ENCODE results near the gene GRK1.

The GRK1 gene

DNA sequence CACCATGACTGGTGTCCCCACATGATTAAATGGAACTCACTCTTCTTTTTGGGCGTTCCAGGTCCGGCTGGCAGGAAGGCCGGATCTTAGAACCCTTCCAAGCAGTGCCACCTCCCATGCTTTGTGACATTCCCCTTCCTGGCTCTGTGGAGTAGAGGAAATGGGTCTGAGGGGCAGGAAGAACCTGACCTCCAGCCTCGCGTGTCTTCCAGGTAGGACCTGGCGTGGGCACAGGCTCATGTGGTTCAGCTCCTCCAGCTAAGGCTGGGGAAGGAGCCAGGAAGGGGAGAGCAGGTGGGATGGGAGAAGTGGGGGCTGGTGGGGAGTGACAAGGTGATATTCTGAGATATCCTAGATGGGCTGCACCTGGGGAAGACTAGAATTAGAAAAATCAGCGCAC lies 94.1 kb downstream of the GRK1 start:
- TF ChIP-seq, protein P1, sequence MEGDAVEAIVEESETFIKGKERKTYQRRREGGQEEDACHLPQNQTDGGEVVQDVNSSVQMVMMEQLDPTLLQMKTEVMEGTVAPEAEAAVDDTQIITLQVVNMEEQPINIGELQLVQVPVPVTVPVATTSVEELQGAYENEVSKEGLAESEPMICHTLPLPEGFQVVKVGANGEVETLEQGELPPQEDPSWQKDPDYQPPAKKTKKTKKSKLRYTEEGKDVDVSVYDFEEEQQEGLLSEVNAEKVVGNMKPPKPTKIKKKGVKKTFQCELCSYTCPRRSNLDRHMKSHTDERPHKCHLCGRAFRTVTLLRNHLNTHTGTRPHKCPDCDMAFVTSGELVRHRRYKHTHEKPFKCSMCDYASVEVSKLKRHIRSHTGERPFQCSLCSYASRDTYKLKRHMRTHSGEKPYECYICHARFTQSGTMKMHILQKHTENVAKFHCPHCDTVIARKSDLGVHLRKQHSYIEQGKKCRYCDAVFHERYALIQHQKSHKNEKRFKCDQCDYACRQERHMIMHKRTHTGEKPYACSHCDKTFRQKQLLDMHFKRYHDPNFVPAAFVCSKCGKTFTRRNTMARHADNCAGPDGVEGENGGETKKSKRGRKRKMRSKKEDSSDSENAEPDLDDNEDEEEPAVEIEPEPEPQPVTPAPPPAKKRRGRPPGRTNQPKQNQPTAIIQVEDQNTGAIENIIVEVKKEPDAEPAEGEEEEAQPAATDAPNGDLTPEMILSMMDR (IDR thresholded peaks at IDR 0.05), result no peak

DNA sequence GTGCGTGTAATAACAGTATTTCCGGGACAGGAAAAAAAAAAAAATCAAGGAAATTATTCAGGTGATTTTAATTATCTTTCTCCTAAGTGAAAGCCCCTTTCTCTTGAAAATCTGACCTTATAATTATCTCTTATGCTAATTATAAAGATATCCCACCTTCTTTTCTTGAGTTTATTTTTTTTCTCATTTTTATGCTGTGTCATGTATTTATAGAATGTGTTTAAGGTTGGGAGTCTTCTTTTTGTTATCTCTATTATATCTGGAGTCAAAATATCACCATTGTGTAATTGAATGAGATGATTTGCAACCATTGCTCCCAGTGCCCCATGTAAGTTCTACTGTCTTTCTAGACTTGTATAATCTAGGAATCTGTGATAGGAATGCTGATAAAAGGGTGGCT lies 95.1 kb downstream of the GRK1 start:
- TF ChIP-seq, protein P1 (IDR thresholded peaks at IDR 0.05), result no peak

GRCh38 chr13:113762538-113762937 lies 95.5 kb downstream of the GRK1 start:
- TF ChIP-seq, protein P1 (IDR thresholded peaks at IDR 0.05), result no peak

DNA sequence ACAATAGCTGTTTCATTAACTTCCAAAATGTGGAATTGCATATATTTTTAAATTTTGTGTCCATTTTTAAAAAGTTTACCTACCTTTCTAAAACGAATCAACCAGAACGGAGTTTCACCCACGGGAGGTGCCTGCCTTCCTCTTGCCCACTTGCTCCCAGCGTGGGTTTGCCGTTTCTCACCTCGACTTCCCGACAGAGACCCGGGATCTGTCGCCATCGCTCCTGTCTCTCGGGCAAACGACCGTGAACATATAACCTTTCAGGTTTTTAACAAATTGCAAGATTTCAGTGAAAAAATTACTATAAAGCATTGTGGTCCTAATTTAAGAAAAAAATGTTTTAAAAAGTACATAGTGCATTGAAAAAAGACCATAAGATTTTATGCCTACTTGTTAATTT lies 96.2 kb downstream of the GRK1 start:
- TF ChIP-seq, protein P1 (IDR thresholded peaks at IDR 0.05), result no peak

DNA sequence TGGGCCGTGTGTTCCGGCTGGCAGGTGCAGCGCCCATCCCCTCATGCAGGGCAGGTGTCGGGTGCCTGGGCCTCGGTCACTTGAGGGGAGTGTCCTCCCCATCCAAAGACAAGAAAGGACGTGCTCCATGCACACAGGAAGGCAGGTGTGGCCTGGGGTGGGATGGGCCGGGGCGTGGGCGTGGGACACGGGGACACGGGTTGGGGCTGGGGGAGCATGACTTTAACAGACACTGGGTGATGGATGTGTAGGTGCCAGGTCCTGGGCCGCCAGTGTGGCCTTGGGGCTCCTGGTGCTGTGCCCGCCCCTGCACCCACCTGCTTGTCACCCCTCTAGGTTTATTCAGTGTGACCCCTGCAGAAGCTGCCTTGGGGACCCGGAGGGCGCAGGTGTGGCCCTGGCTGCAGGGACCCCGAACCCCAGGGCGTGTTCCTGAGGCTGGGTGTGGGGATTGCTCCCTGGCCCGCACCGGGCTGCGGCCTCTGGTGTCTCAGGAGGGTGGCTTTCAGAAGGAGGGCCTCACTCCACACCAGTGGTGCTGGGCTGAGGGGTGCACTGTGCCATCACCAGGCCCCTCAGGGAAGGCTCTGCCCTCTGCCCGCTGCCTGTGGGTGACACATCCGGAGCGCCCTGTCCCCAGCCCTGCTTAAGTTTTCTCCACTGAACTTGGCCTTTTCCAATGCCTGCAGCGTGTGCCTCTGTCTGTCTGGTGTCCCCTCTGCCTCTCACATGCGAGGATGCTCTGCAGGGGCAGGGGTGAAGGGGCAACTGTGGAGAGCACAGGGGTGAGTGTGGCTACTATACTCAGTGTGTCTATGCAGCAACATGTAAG lies 97.2 kb downstream of the GRK1 start:
- TF ChIP-seq, protein P1 (IDR thresholded peaks at IDR 0.05), result no peak

GRCh38 chr13:113764793-113765563 lies 98.0 kb downstream of the GRK1 start:
- TF ChIP-seq, protein P1 (IDR thresholded peaks at IDR 0.05), result no peak

DNA sequence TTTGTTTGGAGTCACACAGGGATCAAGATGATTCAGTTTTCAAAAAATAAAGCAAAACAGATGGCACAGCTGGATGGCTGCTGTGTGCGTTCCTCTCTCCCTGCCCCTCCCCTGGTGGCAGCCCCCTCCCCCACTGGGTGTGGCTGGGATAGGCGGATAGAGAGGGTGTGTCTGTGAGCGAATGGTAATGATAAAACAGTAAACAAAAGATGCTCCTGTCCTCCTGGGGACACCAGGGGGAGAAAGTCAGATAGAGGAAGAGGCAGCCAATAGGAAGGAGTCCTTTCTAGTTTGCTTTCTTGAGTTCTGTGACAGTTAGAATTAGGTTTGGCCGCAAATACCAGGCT lies 98.5 kb downstream of the GRK1 start:
- TF ChIP-seq, protein P1 (IDR thresholded peaks at IDR 0.05), result no peak
